HG03108 (cell line): ENCODE measurements around the gene S100A14.

Experiments
- ATAC-seq: cut with Tn5 transposase; IDR thresholded peaks from one replicate; pipeline ENCODE4 v1.9.1; 2021; ENCODE audit warnings: moderate library complexity; ENCODE audit not compliant: unreplicated experiment

S100A14 gene

DNA sequence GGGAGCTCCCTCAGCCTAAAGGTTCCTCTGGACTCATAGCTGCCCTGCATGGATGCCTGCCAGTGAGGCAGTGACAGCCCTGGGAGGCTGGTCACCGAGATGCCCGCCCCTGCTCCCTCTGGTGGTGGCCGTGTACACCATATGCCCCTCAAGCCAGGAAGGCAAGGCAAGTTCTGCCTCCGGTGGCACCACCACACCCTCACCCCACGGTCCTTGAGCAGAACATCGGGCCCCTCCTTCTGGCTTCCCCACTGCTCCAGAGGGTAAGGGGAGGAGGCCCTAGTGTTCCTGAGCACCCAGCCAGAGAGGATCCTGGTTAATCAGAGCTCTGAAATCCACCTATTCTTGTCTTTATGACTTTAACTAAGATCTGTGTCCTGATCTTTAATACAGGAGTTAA is 1.5 kb upstream of the S100A14 start:
- peak; percentile 72 for ATAC-seq

DNA sequence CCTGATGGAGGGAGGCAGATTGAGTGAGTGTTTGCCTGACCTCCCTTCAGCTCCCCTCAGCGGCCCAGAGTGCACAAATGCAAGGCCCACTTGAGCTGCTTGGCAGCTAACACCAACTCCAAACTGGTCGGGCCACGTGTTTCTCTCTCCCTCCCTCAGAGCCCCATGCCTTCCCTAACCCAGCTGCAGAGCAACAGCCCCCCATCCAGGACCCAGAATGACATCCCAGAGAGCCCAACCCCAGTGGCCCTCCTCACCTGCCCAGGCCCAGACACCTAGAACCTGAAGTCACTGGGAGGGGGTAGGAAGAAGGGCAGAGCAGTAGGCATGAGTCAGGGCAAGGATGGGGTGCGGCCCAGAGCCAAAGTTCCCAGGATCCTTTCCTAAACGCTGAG is 789 bp upstream of the S100A14 start:
- ATAC-seq = no peak

DNA sequence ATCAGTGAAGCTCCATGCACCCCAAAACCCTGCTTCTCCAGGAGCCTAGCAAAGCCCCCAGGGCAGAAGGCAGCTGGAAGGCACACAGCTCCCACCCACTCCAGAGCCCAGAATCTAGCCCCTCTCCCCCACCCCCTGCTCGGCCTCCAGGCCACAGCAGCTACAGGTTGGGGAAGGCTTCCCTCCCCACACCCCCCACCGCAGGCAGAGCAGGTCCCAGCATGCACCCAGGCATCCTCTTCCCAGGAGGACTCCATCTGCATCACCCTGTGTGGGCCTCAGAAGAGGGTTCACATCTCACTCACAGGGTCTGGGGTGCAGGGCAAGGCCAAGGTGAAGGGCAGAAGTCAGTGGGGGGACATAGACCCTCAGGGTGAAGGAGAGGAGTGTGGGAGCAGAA is 719 bp downstream of the S100A14 start:
- ATAC-seq = no peak

DNA sequence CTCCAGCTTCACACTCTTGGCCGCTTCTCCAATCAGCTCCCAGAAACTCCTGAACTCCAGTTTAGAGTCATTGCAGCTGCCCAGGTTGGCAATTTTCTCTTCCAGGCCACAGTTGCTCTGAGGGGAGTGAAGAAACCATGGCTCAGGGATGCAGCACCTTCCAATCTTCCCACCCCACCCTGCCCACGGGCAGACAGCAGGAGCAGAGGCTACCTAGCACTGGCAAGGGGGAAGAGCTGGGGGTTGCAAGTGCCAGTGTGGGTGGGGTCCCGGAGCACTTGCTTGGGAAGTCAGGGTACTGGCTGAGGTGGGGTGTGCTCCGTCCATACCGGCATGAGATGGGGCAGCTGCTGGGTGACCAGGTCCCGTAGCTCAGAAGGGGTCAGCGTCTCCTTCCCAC is 1.2 kb downstream of the S100A14 start:
- no peak for ATAC-seq

DNA sequence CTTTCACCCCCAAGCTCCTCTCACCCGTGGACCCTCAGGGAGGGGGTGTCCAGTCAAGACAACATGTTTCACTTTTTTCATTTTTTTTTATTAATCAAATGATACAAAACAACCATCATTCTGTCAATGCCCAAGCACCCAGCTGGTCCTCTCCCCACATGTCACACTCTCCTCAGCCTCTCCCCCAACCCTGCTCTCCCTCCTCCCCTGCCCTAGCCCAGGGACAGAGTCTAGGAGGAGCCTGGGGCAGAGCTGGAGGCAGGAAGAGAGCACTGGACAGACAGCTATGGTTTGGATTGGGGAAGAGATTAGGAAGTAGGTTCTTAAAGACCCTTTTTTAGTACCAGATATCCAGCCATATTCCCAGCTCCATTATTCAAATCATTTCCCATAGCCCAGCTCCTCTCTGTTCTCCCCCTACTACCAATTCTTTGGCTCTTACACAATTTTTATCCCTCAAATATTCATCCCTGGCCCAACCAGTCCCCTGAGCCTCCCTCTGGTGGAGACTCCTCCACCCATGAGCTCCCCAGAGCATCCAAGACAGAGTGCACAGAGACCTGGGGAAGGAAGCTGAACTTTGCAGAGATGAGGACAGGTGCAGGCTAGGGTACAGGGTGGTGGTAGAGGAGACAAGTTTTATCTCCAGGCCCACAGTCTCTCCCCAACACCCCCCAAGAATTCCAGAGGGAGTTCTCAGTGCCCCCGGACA is 1.8 kb downstream of the S100A14 start:
- no peak for ATAC-seq

DNA sequence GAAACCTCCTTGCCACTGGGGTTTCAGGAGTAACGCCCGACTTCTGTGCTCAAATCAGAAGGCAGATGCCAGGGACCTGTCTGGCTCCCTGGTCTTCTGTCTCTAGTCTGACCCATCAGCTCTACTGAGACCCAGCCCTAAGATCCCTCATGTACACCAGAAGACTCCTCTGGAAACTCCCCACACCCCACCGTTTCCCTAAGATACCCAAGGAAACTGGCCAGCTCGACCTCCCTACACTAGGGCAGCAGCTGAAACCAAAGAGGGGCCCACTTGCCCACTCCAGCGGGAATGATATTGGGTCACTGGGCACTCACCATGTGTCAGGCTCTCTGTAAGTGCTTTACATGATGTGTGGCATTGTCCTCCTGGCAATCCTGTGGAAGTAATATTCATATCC is 2.7 kb downstream of the S100A14 start:
- no peak for ATAC-seq

DNA sequence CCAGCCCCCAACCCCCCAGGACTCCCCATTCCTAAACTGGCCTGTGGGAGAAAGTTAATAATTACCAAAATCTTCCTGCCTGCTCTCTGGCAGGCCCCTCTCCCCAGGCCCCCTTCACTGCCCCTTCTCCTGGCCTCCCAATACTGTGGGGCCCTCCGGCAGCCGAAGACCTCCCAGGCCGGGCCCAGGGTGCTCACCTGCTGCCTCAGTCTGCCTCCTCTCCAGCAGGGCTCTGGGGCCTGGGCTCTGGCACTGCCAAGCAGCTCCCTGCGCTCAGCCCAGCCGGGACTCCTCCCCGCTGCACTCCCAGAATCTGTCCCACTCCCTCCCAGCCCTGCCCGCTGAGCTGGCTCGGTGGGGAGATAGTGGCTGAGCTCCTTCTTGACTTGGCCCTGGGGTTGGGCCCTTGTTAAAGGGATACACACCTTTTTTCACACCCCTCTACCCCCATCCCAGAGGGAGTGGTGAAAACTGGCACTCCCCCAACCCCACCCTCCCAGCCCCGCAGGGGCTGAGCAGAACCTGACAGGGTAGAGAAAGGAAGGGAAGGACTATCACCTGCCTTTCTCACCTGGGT is 3.3 kb downstream of the S100A14 start, which contains the start of gene S100A16:
Gene S100A16 (minus strand): TSS at position 383 of the 577 bp plus-strand sequence. CDS start 4,986 bp downstream, outside the sequence.
- ATAC-seq = no peak

DNA sequence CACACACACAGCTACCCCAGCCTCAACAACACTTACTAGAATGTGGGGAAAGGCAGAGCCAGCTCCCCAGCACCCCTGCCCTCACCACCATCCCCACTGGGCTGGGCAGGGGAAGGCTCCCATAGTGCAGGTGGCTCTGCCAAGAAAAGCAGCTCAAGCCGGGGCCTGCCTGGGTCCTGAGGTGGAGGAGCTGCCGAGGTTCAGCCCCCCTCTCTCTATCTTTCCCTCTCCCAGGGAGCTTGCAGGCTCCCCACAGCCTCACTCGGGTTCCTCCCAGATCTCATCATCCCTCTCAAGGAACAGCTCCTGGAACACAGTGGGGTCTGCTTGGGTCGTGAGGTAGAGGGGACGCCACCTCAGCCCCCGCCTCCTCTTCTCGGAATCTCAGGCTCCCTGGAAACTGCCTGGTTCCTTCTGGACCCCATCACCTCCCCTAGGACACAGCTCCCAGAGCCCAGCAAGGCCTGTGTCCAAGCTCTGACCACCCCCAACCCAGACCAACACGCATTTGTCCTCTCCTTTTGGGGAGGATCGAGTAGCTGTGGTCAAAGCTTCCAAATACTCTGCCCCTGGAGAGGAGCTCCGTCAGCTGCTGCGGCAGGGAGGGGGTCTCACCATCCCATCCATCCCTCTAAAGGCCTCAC is 3.9 kb downstream of the S100A14 start:
- ATAC-seq = no peak

DNA sequence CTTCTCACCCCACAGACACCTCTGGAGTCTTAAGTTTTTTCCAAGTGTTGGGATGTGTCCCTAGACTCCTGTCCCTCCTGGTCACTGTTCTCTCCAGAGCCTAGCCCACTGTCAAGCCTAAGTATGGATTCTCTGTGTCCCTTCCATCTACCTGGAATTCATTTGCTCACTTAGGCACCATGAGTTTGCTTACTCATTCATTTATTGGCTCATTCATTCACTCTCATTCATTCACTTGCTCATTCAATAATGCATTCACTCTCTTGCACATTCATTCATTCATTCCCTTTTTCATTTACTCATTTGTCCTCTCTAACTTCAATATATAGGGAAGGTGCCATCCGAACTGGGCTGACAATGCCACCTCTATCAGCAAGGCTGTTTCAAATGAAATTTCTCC is 4.8 kb downstream of the S100A14 start:
- no peak for ATAC-seq

DNA sequence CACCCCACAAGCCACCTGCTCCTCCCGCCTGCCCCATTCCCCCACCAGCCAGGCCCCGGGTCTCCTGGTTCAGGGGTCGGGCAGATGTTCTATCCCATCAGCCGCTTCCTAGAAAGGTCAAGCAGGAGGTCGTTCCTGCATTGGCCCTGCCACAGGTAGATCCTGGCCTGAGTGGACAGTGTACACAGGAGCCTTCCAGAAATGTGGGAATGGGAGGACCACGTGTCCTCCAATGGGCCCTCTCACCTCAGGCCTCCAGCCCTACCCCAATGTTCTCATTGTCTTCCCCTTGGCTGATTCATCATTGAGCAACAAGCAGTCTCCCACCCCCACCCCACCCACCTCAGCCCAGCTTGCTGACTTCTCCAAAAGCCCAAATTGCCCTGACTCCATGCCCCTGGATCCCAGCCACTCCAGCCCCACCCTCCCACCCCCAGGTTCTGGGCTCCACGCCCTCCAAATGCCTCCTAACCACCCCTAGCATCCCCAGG is 5.3 kb downstream of the S100A14 start:
- no peak for ATAC-seq

DNA sequence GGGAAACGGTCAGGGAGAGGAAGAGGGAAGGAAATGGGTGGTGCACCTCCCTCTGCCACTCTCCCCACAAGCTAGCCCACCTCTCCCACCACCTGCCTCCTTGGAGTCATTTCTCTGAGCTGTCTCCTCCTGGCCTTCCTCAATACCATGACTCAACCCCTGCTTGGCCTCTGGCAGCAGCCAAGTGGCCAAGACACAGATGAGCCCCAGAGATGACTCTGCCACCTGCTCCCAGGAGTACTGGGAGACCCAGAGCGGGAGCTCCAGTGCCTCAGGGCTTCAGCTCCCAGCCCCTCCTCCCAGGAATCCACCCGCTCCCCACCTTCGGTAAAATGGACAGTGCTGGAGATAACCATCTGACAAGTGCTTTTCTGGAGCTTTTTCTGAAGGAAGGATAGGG is 5.8 kb downstream of the S100A14 start:
- ATAC-seq = no peak

DNA sequence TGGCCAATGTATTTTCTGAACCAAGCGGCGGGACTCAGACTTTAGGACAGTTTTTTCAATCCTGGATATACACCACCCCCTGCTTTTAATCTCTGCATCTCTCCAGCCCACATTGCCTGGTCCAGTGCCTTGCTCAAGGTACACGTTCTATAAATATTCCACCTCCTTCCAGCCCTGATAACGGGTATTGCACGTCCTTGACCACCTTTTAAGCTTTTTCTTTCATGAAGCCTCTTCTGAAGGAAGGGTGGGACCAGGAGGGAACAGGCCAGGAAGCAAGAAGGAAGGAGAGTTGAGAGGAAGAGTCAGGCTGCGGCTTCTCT is 6.6 kb downstream of the S100A14 start:
- no peak for ATAC-seq

DNA sequence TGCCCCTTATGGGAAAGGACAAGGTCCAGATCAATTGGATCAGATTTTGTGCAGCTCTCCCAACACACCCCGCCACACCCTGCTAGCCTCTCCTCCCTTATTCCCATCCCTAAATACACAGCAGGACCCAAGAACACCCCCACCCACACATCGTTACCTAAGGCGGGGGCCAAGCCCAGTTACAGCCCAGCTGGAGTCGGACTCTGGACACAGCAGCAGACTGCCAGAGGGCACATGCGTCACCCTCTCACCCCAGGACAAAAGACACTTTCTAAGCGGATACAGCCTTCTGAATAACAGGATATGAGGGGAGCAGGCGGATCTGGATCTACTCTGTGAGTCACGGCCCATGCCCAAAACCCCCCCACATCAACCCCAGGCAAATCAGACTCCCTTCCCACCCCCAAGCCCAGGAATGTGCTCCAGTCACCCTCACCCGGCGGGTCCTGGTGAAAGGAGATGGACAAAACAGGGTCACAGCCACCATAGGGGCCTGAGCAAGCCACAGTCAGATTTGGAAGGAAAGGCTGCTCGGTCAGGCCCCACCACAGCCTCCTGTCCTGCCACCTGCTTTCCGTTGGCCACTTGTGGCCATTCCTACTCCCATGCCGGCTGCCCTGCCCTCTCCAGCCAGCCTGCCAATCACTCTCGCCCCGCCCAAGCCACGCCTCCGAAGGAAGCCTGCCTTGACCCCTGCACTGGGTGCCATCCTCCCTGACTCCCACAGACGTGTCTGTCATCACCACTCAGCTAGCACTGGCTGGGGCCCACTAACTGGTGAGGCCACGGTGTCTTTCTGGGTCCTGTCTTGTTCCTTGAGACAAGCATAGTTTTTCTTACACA is 7.2 kb downstream of the S100A14 start:
- no peak for ATAC-seq

DNA sequence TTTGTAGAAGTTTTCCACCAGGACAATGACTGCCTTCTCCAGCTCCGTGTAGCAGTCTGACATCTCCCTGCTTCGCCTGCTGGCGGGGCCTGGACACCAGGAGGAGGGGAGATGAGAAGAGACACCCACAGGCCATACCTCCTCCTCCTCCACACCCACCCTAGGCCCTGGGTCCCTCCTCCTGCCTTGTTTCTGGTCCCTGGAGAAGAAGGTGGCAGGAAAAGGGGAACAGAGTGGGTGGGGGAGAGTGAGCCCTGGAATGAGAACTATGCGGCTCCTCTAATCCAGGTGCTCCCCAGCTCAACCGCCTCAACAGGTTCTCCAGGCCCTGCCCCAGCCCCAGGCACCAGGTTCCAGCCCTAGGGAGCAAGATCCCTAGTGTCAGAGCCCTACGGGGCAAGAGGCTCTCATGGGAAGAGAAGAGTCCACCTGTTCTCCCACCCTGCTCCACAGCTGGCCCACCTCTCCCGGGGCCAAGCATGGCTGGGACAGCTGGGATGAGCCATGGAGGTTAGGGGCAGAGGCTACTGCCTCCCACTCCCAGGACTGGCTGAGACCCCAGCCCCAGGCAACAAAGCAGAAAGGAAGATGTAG is 7.9 kb downstream of the S100A14 start:
- no peak for ATAC-seq

DNA sequence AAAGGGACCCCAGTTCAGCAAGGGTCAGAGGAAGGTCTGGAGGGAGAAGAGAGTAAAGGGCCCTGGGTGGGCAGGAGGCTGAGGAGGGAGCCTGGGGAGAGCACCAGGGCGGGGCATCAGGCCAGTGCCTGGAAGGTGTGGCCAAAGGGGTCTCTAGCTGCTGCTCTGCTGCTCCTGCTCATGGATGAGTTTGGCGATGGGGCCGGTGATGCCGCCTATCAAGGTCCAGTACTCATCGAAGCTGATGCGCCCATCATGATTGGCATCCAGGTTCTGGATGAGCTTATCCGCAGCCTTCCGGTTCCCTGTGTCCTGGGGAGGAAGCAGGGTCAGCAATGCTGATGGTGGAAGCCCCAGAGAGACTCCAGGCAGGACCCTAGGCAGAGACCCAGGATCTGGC is 8.7 kb downstream of the S100A14 start:
- ATAC-seq = no peak

DNA sequence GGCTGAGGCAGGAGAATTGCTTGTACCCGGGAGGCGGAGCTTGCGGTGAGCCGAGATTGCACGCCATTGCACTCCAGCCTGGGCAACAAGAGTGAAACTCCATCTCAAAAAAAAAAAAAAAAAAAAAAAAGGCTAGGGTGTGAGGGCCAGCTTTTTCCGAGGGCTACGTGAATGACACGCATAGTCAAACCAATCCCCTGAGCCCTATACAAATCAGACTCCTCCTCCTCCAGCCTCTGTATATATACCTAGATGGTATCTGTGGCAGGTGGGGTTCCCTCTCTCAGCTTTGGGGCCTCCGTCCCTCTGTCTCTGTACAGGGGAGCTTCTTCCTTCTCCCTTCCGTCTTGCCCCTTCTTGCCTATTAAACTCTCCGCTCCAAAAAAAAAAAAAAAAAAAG is 9.9 kb downstream of the S100A14 start:
- ATAC-seq = no peak

DNA sequence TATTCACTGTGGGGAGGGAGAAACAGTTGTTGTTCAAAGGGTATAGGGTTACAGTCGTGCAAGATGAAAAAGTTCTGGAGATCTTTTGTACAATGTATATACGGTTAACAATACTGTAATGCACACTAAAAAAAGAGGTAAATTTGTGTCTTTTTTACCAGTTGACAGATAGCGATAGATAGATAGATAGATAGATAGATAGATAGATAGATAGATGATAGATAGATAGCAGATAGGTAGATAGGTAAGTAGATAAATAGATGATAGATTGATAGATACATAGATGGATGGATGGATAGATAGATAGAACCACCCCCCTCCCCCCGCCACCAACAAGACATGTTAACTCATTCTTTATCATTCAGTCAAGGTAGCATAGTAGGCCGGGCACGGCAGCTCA is 13.4 kb downstream of the S100A14 start:
- no peak for ATAC-seq

DNA sequence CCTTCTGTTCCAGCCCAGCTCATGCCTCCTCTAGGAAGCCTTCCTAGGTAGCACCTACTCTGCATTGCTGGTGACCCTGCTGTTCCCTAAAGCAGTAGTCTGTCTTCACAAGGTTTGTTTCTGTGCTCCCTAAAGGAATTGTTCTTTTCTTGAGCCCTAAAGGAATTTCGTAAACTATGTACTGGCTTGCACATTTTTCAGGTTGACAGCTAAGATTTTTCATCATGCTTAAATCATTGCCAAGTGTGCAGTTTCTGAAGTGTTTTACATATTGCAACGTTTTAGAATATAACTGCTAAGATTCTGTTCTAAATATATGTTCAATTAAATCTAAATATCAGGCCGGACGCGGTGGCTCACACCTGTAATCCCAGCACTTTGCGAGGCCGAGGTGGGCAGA is 16.3 kb downstream of the S100A14 start:
- no peak for ATAC-seq

DNA sequence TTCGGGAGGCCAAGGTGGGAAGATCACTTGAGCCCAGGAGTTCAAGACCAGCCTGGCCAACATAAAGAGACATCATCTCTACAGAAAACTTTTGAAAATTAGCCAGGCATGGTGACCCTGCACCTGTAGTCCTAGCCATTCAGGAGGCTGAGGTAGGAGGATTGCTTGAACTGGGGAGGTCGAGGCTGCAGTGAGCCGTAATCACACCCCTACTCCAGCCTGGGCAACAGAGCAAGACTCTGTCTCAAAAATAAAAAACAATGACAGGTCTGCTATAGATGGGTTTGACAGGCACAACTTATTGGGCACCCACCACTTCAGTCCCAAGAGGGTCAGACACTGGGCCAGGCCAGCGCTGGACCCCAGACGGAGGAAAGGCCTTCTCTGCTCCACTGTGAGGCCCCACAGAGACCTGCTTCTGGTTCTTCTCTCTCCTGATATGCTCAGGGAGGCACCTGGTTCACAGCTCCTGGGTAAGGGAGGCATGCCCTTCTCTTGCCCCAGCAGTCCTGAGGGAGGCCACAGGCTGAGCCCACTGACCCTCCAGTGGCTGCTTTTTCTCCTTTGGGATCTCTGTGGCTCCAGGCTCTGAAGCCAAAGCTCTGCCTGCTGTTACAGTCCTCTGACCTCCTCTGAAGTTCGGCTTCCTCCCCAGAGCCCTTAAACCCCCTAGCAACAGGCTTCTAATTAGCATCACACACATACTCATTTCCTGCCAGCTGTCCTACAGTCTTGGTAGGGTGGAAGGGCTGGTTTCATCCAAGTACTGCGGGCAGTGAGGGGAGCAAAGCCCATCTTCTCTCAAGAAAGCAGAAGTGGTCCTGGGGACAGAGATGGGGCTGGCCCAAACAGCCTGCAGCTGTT is 17.6 kb downstream of the S100A14 start:
- ATAC-seq = peak; percentile 98

DNA sequence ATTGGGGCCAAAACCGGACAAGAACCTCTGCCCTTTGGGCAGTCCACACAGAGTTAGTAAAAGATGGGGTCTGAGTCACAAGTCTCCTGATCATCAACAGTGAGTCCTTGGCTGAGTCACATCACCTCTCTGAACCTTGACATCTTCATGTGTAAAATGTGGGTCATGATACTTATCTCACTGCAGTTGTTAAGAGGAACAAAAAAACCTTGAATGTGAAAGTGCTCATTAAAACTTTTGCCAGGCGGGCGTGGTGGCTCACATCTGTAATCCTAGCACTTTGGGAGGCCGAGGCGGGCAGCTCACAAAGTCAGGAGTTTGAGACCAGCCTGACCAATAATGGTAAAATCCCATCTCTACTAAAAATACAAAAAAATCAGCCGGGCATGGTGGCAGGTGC is 18.9 kb downstream of the S100A14 start:
- ATAC-seq = no peak
